RKO (cell line): Measurements from ENCODE around the gene WDR62.

ENCODE experiments used
- DNase-seq: peaks from one replicate; pipeline ENCODE4 v3.0.0-alpha.2; 2016; ENCODE audit warnings: low spot score

WDR62 gene

DNA sequence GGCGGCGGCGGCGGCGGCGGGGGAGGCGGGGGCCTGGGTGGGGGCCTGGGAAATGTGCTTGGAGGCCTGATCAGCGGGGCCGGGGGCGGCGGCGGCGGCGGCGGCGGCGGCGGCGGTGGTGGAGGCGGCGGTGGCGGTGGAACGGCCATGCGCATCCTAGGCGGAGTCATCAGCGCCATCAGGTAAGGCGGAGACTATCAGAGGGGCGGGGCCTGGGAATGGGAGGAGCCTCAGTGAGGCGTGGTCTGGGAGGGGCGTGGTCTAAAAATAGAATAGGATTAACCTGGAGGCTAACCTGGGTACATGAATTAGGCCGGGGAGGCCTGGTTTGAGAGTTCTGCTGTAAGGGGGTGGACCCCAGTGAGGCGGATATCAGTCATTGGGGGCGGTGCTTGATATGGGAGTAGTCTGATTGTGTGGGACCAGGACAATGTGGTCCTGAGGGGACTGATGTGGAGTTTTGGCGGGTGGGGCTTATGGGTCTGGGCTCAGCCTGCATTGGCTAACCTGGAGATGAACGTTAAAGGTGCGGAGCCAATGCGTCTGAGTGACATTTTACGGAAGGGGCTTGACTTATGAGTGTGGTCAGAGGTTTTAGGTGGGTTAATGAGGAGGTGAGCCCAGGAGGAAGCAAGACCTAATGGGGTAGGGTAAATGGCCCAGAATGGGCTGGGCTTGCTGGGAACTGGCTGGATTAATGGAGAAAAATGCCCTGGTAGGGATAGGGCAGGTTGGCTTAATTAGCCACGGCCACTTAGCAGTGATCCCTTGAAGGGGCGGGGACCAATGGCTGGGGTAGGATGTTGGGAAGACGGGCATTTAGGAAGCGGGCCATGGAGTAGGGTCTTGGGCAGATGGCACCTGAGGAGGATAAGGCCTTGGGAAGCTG lies 86.6 kb downstream of the WDR62 start:
- peak; percentile 75 for DNase-seq

DNA sequence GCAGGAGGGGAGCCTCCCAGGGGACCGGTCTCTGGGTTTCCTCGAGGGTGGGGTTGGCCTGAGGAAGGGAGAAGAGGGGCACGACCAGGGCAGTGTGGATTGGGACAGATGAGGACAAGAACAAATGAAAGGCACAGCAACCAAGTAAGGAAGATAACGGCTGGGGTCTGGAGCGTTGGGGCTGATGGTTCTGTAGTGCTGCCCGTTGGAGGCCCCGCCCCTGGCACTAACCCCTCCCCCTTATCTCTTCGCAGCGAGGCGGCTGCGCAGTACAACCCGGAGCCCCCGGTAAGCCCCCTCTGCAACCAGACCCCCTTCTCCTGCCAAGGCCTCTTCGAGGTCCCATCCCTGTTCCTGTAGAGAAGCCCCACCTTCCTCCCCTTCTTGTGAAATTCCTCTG lies 87.3 kb downstream of the WDR62 start:
- no peak for DNase-seq

DNA sequence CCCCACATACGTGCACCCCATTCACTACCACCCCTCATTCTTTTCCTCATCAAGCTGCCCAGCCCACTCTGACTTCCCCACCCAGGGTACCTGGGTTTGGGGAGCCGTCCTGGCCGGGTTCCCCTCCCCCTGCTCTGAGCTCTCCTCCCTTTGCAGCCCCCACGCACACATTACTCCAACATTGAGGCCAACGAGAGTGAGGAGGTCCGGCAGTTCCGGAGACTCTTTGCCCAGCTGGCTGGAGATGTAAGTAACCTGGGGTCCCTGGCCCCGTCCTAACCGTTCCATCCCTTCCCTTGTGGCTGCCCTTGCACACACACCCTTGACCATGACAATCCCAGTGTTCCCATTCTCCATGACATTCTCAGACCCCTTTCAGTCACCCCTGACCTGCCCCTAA lies 87.8 kb downstream of the WDR62 start:
- DNase-seq = no peak

DNA sequence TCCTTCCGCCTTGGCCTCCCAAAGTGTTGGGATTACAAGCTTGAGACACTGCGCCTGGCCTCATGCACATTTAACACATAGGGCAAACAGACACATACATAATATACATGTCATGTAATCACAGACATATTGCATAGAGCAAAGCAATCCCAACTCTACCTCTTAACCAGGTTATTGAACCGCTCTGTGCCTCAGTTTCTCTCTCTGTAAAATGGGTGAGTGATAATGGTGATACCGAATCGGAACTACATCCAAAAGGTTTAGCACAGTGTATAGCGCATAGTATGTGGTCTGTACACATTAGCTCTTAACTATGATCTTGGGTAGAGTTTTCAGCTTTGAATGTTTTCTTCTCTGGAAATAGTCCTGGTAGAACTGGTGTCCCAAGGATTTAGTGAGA lies 89.9 kb downstream of the WDR62 start:
- no peak for DNase-seq

DNA sequence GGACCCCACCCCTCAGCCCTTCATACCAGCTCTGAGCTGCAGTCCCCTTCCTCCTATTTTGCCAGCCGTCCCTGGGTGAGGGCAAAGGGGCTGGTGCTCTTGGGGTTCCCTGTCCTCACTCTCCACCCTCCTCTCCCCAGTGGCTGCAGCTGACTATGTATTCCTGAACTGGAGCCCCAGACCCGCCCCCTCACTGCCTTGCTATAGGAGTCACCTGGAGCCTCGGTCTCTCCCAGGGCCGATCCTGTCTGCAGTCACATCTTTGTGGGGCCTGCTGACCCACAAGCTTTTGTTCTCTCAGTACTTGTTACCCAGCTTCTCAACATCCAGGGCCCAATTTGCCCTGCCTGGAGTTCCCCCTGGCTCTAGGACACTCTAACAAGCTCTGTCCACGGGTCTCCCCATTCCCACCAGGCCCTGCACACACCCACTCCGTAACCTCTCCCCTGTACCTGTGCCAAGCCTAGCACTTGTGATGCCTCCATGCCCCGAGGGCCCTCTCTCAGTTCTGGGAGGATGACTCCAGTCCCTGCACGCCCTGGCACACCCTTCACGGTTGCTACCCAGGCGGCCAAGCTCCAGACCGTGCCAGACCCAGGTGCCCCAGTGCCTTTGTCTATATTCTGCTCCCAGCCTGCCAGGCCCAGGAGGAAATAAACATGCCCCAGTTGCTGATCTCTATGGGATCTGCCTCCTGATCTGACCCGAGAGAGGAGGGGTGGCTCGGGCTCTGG lies 95.1 kb downstream of the WDR62 start:
- DNase-seq = no peak

DNA sequence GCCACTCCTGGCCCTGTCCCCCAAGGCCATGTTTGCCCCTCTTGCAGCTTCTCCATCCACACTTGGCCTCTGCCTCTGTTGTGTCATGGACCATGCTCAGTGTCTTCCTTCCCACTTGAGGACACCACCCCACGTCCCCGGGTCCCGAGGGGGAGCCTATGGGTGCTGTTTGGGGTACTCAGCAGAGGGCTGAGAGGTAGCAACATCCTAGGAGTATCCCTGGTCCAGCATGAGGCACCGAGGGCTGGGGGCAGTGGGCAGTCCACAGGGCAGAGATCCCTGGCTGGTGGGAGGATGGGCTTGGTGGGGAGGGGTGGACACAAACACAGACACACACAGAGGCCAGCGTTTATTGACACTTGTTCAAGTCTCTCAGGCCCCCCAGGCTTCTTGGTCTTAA lies 95.9 kb downstream of the WDR62 start:
- no peak for DNase-seq

DNA sequence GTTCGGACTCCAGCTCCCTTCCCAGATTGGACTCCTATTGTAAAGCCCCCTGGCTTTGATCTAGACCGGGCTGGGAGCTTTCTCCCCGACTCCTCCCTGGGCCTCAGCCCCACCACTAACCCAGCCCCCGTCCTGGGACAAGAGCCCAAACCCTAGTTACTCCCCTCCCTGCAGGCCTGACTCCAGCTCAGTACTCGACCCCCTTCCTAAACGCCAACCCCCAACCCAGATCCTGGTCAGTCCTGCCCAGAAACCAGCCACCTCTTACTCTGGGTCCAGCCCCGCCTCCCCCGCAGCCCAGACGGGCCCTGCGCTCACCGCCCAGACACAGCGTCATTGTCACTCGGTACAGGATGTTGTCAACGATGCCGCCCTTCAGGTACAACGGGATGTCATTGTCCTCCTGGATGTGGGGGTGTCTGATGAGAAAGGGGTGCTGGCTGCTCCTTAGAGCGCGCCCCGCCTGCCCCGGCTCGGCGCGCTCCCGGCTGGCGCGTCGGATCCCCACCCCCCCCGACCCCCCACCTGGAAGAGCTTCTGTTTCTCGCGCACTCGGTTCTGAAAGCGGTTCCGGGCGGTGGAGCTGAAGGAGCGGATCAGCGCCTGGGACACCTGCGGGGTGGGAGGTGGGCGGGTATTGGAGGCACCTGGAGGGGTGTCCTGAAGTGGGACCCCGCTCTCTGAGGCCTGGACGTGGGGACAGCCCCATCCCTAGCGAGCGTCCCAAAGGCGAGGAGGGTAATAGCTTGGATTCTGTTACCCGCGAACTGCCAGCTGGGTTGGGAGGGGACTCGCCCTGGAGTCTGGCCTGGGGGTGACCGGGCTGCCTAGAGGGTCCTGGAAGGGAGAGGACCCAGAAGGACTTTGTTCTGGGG lies 96.7 kb downstream of the WDR62 start:
- DNase-seq = no peak

DNA sequence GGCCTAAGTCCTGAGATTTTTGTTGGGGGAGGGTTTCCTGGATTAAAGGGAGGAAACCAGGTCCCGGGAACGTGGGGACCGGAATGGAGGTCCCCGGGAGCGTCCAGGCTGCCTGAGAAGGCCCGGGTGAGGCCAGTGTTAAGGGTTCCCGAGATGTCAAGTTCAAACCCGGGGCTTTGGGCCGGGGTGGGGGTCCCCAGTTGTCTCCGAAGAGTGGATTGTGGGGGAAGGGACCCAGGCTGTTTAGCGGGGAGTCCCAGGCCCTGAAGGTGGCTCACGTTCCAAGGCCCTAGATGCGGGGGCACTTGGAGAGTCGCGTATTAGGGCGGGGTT lies 97.3 kb downstream of the WDR62 start:
- DNase-seq = no peak

DNA sequence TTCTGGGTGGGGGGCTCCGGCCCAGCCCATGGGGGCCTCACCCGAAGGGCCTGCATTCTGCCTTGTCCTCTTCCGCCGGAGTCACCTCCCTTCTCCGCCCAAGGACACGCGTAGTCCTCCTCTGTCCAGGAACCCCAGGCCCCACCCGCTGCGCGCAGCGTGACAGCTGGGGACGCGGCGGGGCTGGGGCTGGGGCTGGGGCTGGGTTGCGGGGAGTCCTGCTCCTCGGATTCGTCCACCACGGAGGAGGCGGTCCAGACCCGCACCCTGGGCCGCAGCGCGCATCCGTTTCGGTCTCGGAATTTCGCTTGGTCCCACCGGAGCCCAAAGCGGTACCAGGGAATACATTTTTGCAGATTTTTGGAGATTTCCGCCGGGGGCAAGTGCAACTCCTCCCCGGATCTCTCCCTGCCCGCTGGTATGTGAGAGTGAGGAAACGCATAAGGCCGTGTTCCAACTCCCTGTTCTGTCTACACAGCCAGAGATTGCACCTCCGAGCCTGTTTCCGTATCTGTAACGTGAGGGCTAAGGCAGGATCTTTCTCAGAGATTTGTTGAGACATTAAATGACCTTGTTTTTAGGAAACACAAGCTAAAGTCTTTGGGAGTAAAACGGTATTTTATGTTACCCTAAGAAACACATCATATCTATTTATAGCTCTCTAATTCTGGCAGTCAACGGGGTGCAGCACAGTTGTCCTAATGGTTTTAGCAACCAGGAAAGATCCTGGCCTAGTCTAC lies 97.8 kb downstream of the WDR62 start, which contains the start of gene COX7A1:
COX7A1 (minus strand) TSS at position 96 of the 740 bp plus-strand sequence; CDS start at position 56, 40 bp downstream.
- no peak for DNase-seq

DNA sequence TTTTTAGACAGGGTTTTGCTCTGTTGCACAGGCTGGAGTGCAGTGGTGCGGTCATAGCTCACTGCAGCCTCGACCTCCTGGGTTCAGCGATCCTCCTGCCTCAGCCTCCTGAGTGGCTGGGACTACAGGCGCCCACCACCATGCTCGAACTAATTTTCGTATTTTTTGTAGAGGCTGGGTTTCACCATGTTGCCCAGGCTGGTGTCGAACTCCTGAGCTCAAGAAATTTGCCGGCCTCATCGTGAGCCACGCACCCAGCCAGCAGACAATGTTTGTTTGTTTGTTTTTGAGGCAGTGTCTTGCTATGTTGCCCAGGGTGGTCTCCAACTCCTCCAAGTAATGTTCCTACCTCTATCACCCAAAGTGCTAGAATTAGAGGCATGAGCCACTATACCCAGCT lies 98.4 kb downstream of the WDR62 start:
- DNase-seq = no peak
